B cell (primary cell): ENCODE data around the gene CHRM2. TPM values are rescaled to one million over a fixed set of nuclear protein-coding genes. Genes with fewer than 3 reads are reported as not detected.

Experiments
- ATAC-seq: fragments of 200-7000 bp; cut with Tn5 transposase; one replicate; pipeline ENCODE4 v1.10.0; 2021; ENCODE audit warnings: low read depth, mild to moderate bottlenecking, moderate number of reproducible peaks, moderate library complexity
- CTCF ChIA-PET: fragments of 350-600 bp; sonication (Branson Sonifier 250); formaldehyde crosslinking; loops from one replicate; lab custom pipeline; 2021; ENCODE audit warnings: antibody characterized with exemption, inconsistent platforms; lab: Charles Lee
- POLR2A ChIA-PET: fragments of 350-600 bp; sonication (Branson Sonifier 250); formaldehyde crosslinking; loops from one replicate; lab custom pipeline; 2021; ENCODE audit warnings: antibody characterized with exemption; lab: Charles Lee
- DNase-seq: peaks from one replicate; pipeline ENCODE4 v3.0.0; 2013
- H2AFZ ChIP-seq: 2 replicates; pipeline ENCODE4 v1.6.1; 2012; ENCODE audit warnings: mild to moderate bottlenecking, low read depth, low read length; ENCODE audit not compliant: insufficient read depth, poor library complexity, severe bottlenecking
- H3K27ac ChIP-seq, 2 donors: 1 replicate in 1 of 2; 2 replicates in 1 of 2; pipeline ENCODE4 v1.5.1; 2012 to 2013; ENCODE audit warnings: low read length in 2 of 2, mild to moderate bottlenecking in 2 of 2, moderate library complexity in 1 of 2
- H3K27me3 ChIP-seq, 4 experiments: fragments of 200-600 bp in 1 of 4; sonication (generic) in 1 of 4; replicated peaks in 1 of 4; 1 replicate in 2 of 4; 2 replicates in 2 of 4; pipeline versions ENCODE4 v1.6.1 to v1.7.0; 2013 to 2016; ENCODE audit warnings: low read length in 3 of 4, mild to moderate bottlenecking in 2 of 4, mixed read lengths in 1 of 4, moderate library complexity in 1 of 4; ENCODE audit not compliant: insufficient read depth in 4 of 4, control insufficient read depth in 3 of 4; ENCODE audit errors: control extremely low read depth in 1 of 4
- H3K36me3 ChIP-seq, 2 experiments: replicated peaks in 1 of 2; 1 replicate in 1 of 2; 2 replicates in 1 of 2; pipeline versions ENCODE4 v1.6.1 to v1.7.1; 2013; ENCODE audit warnings: low read length in 1 of 2; ENCODE audit not compliant: insufficient read depth in 2 of 2, control insufficient read depth in 1 of 2; ENCODE audit errors: control extremely low read depth in 1 of 2, extremely low read depth in 1 of 2
- H3K4me1 ChIP-seq, 2 donors: fragments of 200-600 bp in 1 of 2; sonication (generic) in 1 of 2; 1 replicate in 1 of 2; 2 replicates in 1 of 2; pipeline versions ENCODE4 v1.5.1 to v1.6.1; 2013 to 2017; ENCODE audit warnings: low read length in 2 of 2; ENCODE audit not compliant: control insufficient read depth in 2 of 2, insufficient read depth in 2 of 2
- H3K4me2 ChIP-seq: replicated peaks from 2 replicates; pipeline ENCODE3; 2012; ENCODE audit warnings: mild to moderate bottlenecking, low read depth, low read length; ENCODE audit not compliant: poor library complexity, severe bottlenecking
- H3K4me3 ChIP-seq, 5 experiments: fragments of 200-600 bp in 1 of 5; sonication (generic) in 1 of 5; 1 replicate in 3 of 5; 2 replicates in 2 of 5; pipeline versions ENCODE4 v1.5.1 to v1.7.0; 2011 to 2016; ENCODE audit warnings: low read length in 4 of 5, mild to moderate bottlenecking in 4 of 5, low read depth in 2 of 5, control low read depth in 1 of 5, moderate library complexity in 1 of 5; ENCODE audit not compliant: insufficient read depth in 1 of 5; ENCODE audit errors: control extremely low read depth in 1 of 5, extremely low read depth in 1 of 5
- H3K79me2 ChIP-seq: fragments of 200-600 bp; sonication (generic); one replicate; pipeline ENCODE4 v1.6.0; 2016; ENCODE audit warnings: low read length; ENCODE audit not compliant: control insufficient read depth, insufficient read depth
- H3K9ac ChIP-seq: fragments of 200-600 bp; sonication (generic); 2 replicates; pipeline ENCODE4 v1.6.1; 2017; ENCODE audit warnings: mild to moderate bottlenecking, low read length, moderate library complexity
- H3K9me3 ChIP-seq, 3 donors: one replicate each; pipeline versions ENCODE4 v1.6.1 to v1.7.1; 2013; ENCODE audit warnings: low read length in 2 of 3; ENCODE audit not compliant: control insufficient read depth in 2 of 3, insufficient read depth in 1 of 3; ENCODE audit errors: control extremely low read depth in 1 of 3
- H4K20me1 ChIP-seq: 2 replicates; pipeline ENCODE4 v1.6.0; 2012; ENCODE audit warnings: mild to moderate bottlenecking, low read length; ENCODE audit not compliant: insufficient read depth, control insufficient read depth, poor library complexity, severe bottlenecking
- H3K27ac Mint-ChIP-seq: one replicate; pipeline ENCODE4 v1.8.0; 2021; ENCODE audit warnings: mixed read lengths
- H3K27me3 Mint-ChIP-seq: one replicate; pipeline ENCODE4 v1.8.0; 2021; ENCODE audit warnings: mixed read lengths
- H3K4me1 Mint-ChIP-seq: one replicate; pipeline ENCODE4 v1.8.0; 2021; ENCODE audit warnings: mixed read lengths
- H3K4me3 Mint-ChIP-seq: one replicate; pipeline ENCODE4 v1.8.0; 2021; ENCODE audit warnings: mixed read lengths
- H3K9me3 Mint-ChIP-seq: one replicate; pipeline ENCODE4 v1.8.0; 2022; ENCODE audit warnings: mixed read lengths; ENCODE audit not compliant: insufficient read depth
- EZH2 ChIP-seq: IDR thresholded peaks from 2 replicates; pipeline ENCODE4 v1.6.1; 2012; ENCODE audit warnings: borderline replicate concordance, low read depth, mild to moderate bottlenecking, moderate library complexity, low read length; ENCODE audit not compliant: insufficient read depth, poor library complexity, severe bottlenecking
- WGBS: methylation state at CpG from one replicate; pipeline ENCODE4 v1.1.5; 2013; ENCODE audit warnings: missing lambda C conversion rate; ENCODE audit not compliant: insufficient coverage; 5-methylcytosine and 5-hydroxymethylcytosine counted together
- intact Hi-C: fragments of 100-400 bp; cut with micrococcal nuclease; formaldehyde crosslinking; loops from one replicate; pipeline ENCODE4 v1.10.0; 2022
- polyA plus RNA-seq: library from polyadenylated mRNA; depleted of rRNA; stranded (reverse); fragments of >200 nt; gene quantifications from 2 replicates; pipeline ENCODE4 v1.2.3, GENCODE V29; 2012
- total RNA-seq, 2 donors: library from RNA; stranded (reverse); fragments of 120-200 nt in 1 of 2; gene quantifications; 1 replicate in 1 of 2; 2 replicates in 1 of 2; pipeline versions ENCODE4 v1.2.3 to v1.2.4, GENCODE V29; 2013 to 2022
- TF ChIP-seq, protein P1 (sequence below): fragments of 200-600 bp; IDR thresholded peaks from one replicate; pipeline ENCODE4 v1.8.0; 2022; ENCODE audit warnings: antibody characterized with exemption, mild to moderate bottlenecking

CHRM2 gene
- total and polyA plus RNA-seq, 2 donors (not counting 1 experiment from before 2014, with no cell fraction given): not detected

DNA sequence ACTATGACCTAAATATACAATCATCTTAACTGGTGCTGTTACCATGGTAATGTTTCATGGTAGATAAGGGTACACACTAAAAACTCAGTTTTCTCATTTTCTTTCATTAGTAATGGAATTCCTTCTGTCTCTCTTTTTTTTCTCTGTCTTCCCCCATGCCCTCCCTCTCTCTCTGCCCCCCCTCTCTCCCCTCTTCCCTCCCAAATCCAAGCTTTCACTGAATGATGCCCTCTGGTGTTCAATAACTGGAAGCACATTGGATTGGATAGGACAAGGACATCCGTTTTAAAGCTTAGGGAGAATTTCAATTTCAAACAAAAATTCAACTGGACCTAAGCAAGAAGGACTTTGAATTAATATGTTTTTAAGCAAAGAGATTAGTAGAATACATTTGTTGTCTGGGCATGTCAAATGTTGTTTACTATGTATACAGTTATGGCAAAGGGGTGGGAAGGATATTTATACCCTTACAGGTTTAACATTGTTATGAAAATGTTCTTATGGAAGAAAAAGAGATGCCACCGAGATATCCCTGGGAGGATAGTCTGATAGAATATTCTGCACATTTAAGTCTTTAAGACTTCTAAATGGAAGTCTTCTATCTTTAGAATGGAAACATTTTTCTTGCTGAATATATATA is 6.1 kb downstream of the CHRM2 start:
- Histone ChIP-seq H3K36me3 (no peaks in the 10 kb centered on the region), H4K20me1 (no peaks in the 10 kb centered on the region), H3K9ac (no peak overlapping the region), H3K4me1 (no peaks in the 10 kb centered on the region), H3K9me3 (peaks cover 0 to 11% (median 0%) of the 10 kb centered on the region in 3 donors), H3K27me3 (peaks cover 0 to 16% (median 6%) of the 10 kb centered on the region in 4 experiments), H2AFZ (no peak overlapping the region), H3K4me3 (no peak overlapping the region), H3K79me2 (no peaks in the 10 kb centered on the region), H3K4me2 (no peak overlapping the region), H3K27ac (no peak overlapping the region)
- H3K27ac Mint-ChIP-seq: no peak overlapping the region
- no peak overlapping the region for H3K4me3 Mint-ChIP-seq
- intact Hi-C loops: no loop called here
- ChIA-PET POLR2A (no interaction called here), CTCF (no interaction called here)
- DNase-seq (no peak), ATAC-seq (no peak)
- H3K4me1 Mint-ChIP-seq: no peaks in the 10 kb centered on the region
- peaks cover 16% of the 10 kb centered on the region for H3K27me3 Mint-ChIP-seq
- no CpG with 5 or more reads among the region's 2 CpGs for WGBS
- H3K9me3 Mint-ChIP-seq: no peaks in the 10 kb centered on the region
- no peak for TF ChIP-seq EZH2
- TF ChIP-seq, protein P1, sequence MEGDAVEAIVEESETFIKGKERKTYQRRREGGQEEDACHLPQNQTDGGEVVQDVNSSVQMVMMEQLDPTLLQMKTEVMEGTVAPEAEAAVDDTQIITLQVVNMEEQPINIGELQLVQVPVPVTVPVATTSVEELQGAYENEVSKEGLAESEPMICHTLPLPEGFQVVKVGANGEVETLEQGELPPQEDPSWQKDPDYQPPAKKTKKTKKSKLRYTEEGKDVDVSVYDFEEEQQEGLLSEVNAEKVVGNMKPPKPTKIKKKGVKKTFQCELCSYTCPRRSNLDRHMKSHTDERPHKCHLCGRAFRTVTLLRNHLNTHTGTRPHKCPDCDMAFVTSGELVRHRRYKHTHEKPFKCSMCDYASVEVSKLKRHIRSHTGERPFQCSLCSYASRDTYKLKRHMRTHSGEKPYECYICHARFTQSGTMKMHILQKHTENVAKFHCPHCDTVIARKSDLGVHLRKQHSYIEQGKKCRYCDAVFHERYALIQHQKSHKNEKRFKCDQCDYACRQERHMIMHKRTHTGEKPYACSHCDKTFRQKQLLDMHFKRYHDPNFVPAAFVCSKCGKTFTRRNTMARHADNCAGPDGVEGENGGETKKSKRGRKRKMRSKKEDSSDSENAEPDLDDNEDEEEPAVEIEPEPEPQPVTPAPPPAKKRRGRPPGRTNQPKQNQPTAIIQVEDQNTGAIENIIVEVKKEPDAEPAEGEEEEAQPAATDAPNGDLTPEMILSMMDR: no peak

GRCh38 chr7:136877509-136877908 is 9.1 kb downstream of the CHRM2 start:
- Mint-ChIP-seq H3K27ac (no peak overlapping the region), H3K27me3 (no peaks in the 10 kb centered on the region), H3K4me3 (no peak overlapping the region), H3K9me3 (no peaks in the 10 kb centered on the region), H3K4me1 (no peaks in the 10 kb centered on the region)
- Histone ChIP-seq H3K9ac (no peak overlapping the region), H3K4me3 (no peak overlapping the region), H3K4me2 (no peak overlapping the region), H4K20me1 (no peaks in the 10 kb centered on the region), H3K9me3 (no peaks in the 10 kb centered on the region), H3K27ac (no peak overlapping the region), H2AFZ (no peak overlapping the region), H3K4me1 (no peaks in the 10 kb centered on the region), H3K36me3 (no peaks in the 10 kb centered on the region), H3K27me3 (no peaks in the 10 kb centered on the region), H3K79me2 (no peaks in the 10 kb centered on the region)
- WGBS: no CpG with 5 or more reads among the region's 1 CpG
- intact Hi-C loops: no loop called here
- ChIA-PET POLR2A (no interaction called here), CTCF (no interaction called here)
- DNase-seq (no peak), ATAC-seq (no peak)
- no peak for TF ChIP-seq EZH2
- TF ChIP-seq, protein P1: no peak
